GM21619 (cell line): ENCODE results near the gene MAD1L1.

Experiments
- ATAC-seq: cut with Tn5 transposase; IDR thresholded peaks from one replicate; pipeline ENCODE4 v1.9.1; 2021; ENCODE audit not compliant: unreplicated experiment

The MAD1L1 gene

GRCh38 chr7:1814089-1814811 lies 418.5 kb downstream of the MAD1L1 start:
- ATAC-seq, result no peak

DNA sequence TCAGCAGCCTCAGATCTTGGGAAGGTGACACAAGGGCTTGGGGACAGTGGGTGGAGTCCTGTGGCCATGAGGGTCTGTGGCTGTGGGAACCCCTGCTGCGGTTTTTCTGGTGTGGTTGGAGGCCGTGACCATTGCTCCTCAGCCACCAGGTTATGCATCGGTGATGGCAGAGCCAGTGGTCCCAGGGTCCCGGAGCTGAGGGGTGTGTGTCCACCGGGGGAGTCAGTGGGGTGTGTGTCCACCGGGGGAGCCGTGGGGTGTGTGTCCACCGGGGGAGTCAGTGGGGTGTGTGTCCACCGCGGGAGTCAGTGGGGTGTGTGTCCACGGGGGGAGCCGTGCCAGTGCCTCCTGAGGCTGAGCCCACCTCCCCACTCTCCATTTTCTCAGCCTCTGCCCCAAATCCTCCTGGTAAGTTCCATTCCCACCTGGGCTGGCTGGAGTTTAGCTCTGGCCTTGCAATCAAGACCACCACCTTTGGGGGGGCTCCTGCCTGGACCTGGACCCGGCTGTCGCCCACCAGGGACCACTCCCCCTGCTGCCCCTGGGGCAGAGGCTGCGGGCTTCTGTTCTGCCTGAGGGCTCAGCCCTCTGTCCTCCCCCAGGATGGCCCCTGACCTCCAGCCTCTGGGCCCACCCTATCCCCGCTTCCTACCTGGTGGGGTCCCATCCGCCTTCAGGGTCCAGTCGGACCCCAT lies 419.2 kb downstream of the MAD1L1 start:
- ATAC-seq, result no peak

DNA sequence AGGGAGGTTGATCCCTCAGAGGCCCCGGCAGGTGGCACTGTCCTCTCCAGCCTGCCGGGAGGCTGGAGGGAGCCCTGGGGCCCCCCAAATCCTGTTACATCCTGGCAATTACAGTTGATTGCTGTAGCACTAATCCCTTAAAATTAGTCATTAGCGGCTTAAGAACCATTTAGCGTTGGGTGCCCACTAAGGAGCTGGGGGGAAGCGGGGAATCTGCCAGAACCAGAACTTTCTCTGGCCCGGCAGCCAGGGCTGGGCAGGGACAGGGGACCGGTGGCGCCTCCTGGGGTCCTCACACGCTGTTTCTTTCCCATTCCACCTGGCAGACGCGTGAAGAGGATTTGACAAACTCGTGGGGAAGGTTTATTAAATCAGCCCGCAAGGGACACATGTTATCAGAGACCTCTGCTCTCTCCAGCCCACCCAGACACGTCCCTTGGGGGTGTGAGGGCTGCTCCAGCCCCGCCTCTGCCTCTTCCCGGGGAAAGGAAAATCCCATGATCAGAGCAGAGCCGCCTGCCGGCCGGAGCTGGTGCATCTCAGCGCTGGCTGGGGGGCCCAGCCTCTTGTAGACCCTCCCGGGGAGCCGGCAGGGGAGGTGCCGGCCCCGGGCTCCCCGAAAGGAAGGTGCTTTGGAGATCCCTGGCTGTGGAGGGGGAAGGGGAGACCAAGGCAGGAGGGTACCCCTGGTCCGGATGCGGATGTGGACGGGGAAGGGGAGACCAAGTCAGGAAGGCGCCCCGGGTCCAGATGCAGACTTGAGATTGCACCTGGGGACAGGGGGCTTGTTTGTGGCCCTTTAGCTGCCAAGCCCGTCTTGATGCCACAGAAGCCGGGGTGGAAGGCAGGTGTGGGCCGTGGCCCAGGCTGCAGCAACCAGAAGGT lies 420.0 kb downstream of the MAD1L1 start:
- no peak for ATAC-seq

DNA sequence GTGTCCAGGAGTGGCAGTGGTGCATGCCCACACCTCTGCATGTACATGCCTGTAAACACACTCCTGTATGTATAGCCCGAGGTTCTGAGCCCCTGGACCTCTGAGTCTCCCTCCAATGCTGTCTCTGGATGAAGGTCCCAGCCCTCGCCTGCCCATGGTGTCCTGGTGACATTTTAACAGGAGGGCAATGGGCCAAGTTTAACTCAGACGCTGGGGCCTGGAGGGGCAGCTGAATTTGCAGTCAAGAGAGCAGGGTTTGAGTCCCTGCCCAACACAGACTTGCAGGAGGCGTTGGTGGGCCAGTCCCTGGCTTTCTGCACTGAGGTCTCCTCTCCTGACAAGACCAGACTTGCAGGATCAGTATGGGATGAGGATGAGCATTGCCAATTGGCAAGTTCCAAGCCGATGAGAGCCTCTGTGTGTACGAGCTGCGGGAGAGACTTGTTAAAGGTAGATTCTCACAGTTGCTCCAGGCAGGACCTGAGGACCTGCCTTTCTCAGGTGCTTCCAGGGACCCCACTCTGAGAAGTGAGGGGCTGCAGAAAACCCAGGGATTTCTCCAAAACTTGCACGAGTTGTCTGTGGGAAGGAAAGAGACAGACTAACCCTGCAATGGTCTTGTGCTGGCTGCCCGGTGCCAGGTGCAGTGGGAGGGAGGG lies 420.8 kb downstream of the MAD1L1 start:
- ATAC-seq, result no peak

- ATAC-seq, result no peak
Observed at GRCh38 chr7:1810961-1811849, 421.5 kb downstream of the MAD1L1 start.

DNA sequence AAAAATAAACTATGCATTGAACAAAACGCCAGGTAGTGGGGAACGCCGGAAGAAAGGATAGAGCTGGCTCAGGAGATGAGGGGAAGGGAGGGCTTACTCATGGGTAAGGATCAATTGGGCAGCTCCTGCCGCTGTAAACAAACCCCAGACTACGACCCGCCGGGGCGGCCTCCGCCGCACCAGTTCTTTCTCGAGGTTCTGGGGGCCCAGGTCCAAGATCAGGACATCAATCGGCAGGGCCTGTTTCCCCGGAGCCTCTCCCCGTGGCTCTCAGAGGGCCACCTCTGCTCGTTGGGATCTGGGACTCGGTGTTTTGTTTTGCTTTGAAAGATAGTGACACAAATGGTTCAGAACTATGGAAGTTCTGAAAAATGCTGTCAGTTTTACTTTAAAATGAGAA lies 422.2 kb downstream of the MAD1L1 start:
- no peak for ATAC-seq

DNA sequence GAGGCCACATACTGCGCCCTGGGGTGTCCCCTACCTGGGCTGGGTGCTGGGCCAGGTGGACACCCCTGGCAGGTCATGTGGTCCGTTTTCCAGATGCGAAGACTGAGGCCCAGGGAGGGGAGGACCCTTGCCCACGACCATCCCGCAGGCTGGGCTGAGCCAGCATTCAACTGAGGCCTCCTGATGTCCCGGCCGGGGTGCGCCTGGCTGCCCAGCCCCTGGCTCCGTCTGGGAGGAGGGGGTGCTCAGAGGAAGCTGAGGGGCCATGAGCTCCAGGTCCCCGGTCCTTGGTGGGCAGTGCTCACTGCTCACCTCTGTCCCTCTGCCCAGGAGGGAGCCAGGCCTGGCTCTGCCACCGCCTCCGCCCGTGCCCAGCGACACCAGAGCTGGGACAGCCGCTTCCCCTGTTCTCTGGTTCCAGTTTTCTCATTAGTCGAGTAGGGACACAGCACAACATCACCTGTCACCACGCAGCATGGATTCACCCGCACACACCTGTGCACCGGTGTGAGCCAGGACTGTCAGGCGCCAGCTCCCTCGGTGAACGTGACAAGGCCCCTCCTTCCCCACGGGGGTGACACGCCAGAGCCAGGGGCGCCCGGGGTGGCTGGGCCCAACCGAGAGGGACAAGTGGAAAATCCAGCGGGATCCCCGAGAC lies 423.0 kb downstream of the MAD1L1 start:
- no peak for ATAC-seq

GRCh38 chr7:1809070-1809469 lies 423.7 kb downstream of the MAD1L1 start:
- ATAC-seq, result no peak

DNA sequence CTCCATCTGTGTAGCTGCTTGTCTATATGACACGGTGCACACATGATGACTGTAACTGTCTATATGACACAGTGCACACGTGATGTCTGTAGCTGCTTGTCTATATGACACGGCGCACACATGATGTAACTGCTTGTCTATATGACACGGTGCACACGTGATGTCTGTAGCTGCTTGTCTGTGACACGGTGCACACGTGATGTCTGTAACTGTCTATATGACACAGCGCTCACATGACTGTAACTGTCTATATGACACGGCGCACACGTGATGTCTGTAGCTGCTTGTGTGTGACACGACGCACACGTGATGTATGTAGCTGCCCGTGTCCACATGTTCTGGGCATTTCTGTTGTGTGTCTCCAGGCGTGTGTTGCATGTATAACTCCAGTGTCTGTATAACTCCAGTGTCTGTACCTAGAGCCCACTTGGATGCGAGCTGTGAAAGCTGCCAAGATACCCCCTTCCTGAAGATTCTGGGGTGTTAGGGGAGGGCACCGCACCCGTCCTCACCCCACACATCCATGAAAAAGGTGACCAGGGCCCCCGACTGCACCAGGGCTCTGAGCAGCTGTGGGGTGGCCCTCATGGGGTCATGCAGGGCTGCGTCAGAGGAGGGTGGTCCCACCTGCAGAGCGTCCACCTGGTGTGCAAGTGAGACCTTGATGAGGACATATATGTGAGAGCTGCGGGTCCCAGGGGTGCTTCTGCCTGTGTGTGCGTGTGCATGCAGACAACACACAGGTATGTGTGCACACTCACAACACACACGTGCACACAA lies 424.7 kb downstream of the MAD1L1 start:
- no peak for ATAC-seq

DNA sequence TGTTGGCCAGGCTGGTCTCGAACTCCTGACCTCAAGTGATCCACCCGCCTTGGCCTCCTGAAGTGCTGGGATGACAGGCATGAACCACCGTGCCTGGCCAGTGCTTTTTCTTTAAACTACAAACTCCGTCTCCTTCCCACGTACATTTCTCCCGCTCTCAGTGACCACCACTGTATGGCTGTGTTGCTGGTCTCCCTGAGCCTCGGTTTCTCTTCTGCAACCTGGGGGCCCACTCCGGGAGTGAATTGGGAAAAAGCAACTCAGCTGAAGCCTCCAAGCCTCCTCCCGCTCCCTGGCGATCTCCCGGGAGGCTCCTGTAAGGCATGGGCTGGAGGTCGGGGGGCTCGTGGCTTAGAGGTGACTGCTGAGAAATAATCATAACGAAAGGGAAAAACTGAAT lies 426.4 kb downstream of the MAD1L1 start:
- ATAC-seq, result no peak

GRCh38 chr7:1804310-1804709 lies 428.4 kb downstream of the MAD1L1 start:
- ATAC-seq, result no peak

DNA sequence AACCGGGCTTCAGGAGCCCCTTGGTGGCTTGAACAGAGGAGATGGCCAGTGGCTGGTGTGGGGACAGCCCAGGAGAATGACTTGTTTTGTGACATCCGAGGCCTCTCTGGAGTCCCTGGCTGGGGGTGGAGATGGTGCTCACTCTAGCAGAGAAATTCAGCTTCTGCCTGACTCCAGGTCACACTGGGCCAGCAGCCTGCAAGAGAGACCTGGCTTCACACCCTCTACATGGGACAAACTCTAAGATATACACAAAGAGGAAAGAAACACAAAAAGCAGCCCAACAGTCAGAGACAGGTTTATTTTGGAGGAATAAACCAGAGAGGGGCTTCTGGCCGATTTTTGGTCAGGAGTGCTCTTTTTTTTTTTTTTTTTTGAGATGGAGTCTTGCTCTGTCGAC lies 429.8 kb downstream of the MAD1L1 start:
- ATAC-seq, result no peak

GRCh38 chr7:1800902-1801301 lies 431.8 kb downstream of the MAD1L1 start:
- no peak for ATAC-seq

- ATAC-seq, result no peak
Observed at GRCh38 chr7:1798191-1798590, 434.6 kb downstream of the MAD1L1 start.

GRCh38 chr7:1794888-1795542 lies 437.7 kb downstream of the MAD1L1 start:
- no peak for ATAC-seq

GRCh38 chr7:1787681-1788235 lies 445.0 kb downstream of the MAD1L1 start:
- no peak for ATAC-seq

DNA sequence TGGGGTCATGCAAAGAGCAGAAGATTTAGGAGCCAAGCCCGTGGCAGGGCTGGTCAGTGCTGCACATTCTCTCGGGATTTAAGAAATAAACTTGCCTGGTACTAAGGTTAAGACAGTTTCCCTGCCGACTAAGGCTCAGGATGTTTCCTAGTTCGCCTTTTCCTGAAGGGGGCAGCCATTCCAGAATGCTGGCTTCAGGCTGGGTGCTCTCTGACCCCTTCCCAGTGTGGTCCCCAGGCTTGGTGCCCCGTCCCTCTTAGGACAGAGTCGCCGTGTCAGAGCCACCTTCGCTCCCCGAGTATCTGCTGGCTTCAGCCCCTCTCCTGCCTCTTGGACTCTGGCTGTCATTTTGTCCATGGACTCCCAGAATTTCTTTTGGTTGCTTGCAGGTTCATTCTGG lies 445.5 kb downstream of the MAD1L1 start:
- no peak for ATAC-seq

DNA sequence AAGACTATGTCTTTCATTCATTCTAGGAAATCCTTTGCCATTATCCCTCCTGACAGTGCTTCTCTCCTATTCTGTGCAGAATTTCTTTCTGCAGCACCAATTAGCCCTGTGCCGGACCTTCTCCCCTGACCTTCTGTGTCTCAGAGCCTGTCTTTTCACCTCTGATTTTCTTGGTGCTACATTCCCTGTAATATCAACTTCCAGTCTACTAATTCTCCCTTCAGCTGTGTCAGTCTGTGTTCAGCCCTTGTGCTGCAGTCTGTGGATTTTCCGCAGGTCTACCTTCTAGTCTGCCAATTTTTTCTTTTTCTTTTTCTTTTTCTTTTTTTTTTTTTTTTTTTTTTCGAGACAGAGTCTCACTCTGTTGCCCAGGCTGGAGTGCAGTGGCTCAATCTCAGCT lies 446.9 kb downstream of the MAD1L1 start:
- ATAC-seq, result no peak
